Measurements from ENCODE around the gene RGS14.

- TF ChIP-seq CTCF (IDR thresholded peaks at IDR 0.05) (no peak), EP300 (IDR thresholded peaks at IDR 0.05) (no peak)
Observed at GRCh38 chr5:177310332-177310731, 47.4 kb upstream of the RGS14 start.

Measured in tibial nerve (tissue), 4 donors.